GM12892 (cell line): ENCODE data around the gene MTHFD1L.

ENCODE experiments used
- POLR2A ChIP-seq: IDR thresholded peaks from 2 replicates; pipeline ENCODE4 v1.6.1; 2011; ENCODE audit warnings: low read depth, low read length, control low read depth
- POLR2AphosphoS5 ChIP-seq: IDR thresholded peaks from 2 replicates; pipeline ENCODE4 v1.6.1; 2011; ENCODE audit warnings: low read depth, low read length, control low read depth
- TAF1 ChIP-seq: IDR thresholded peaks from 2 replicates; pipeline ENCODE4 v1.6.1; 2011; ENCODE audit warnings: low read depth, mild to moderate bottlenecking, control low read depth, low read length, borderline replicate concordance

GRCh38 chr6:151096691-151097606, 231.4 kb downstream of the MTHFD1L start:
- TF ChIP-seq POLR2AphosphoS5 (no peak), POLR2A (no peak), TAF1 (no peak)
